LHCN-M2 (cell line): ENCODE measurements around the gene SPANXA2. TPM values are rescaled to one million over a fixed set of nuclear protein-coding genes. Genes with fewer than 3 reads are reported as not detected.
"Not testable (repeated sequence)": the region's sequence is repeated elsewhere in the genome, so short reads cannot be mapped to it uniquely, and the experiment has no call there.

ENCODE experiments used
- DNase-seq: peaks from one replicate; pipeline ENCODE4 v3.0.0-alpha.2; 2012; ENCODE audit warnings: low read depth
- polyA plus RNA-seq: library from polyadenylated mRNA; unstranded; fragments of >200 nt; gene quantifications from one replicate; pipeline ENCODE4 v1.2.1, GENCODE V29; 2012; ENCODE audit warnings: missing spikeins
- total RNA-seq: library from RNA; depleted of rRNA; stranded (reverse); fragments of >200 nt; gene quantifications from 2 replicates; pipeline ENCODE4 v1.2.3, GENCODE V29; 2014; rRNA removed

The SPANXA2 gene, protein sequence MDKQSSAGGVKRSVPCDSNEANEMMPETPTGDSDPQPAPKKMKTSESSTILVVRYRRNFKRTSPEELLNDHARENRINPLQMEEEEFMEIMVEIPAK
- not detected in 2 replicates for total RNA-seq
- polyA plus RNA-seq, result 0.10 TPM

DNA sequence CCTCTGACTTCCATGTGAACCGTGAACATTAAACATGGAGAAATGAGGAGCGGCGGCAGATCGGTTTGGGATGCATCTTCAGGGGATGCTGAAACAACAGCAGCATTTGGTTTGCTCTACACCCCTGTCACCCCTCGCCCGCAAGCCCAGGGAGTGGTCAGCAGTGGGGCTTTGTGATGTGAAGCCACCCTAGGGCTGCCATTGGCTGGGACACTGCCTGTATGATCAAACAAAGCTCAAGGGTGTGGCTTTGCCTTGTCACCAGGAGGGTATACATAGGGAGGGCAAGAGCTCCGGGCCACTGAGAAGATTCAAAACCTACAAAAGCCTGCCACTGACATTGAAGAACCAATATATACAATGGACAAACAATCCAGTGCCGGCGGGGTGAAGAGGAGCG is at the start of gene SPANXA2:
Gene SPANXA2 (plus strand): TSS at position 301 of the 400 bp plus-strand sequence. CDS start 60 bp downstream, at position 361.
- DNase-seq, result not testable (repeated sequence)

DNA sequence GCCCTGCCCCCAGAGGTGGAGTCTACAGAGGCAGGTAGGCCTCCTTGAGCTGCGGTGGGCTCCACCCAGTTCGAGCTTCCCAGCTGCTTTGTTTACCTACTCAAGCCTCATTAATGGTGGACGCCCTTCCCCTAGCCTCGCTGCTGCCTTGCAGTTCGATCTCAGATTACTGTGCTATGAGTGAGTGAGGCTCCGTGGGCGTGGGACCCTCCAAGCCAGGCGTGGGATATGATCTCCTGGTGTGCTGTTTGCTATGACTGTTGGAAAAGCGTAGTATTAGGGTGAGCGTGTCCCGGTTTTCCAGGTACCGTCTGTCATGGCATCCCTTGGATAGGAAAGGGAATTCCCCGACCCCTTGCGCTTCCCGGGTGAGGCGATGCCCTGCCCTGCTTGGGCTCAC is 47.0 kb upstream of the SPANXA2 start:
- DNase-seq, result not testable (repeated sequence)

DNA sequence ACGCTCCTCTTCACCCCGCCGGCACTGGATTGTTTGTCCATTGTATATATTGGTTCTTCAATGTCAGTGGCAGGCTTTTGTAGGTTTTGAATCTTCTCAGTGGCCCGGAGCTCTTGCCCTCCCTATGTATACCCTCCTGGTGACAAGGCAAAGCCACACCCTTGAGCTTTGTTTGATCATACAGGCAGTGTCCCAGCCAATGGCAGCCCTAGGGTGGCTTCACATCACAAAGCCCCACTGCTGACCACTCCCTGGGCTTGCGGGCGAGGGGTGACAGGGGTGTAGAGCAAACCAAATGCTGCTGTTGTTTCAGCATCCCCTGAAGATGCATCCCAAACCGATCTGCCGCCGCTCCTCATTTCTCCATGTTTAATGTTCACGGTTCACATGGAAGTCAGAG is 4.9 kb upstream of the SPANXA2 start, which contains the start of gene SPANXA1:
Gene SPANXA1 (minus strand): TSS at position 101 of the 400 bp plus-strand sequence. CDS start 60 bp downstream, at position 41.
- not testable (repeated sequence) for DNase-seq

DNA sequence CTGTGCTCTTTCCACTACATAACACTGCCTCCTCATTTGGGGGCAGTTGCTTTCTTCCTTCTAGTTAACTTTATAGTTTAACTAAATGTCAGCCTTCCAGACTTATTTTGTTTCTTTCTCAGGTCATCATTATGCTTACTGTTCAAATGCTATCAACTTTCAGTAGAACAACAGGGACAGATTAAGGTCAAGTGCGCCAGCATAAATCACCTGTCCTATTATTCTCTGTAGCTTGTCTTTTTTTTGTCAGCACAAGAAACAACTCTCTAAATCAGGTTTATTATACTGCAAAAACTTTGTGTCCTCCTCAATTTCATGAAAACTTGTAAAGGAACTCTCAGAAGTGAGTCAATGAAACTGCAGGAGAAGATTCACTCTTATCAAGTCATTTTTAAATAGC is 19.6 kb downstream of the SPANXA2 start:
- DNase-seq, result no peak

DNA sequence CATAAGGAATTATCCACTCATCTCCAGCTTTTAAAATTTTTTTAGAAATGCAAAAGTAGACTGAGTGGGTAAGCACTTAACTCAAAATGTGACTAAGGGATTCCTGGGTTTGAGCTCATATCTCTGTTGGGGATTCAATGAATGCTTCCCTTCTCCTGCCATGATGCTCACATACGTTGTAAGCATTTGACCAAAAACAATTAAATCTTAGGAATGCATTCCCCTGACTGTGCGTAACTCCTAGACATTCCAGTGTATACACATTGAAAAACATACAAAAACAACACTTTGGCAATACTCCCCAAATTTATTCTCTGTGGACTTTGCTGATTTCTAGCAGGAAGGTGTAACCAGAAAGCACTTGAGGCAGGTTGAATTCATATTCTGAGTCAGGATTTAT is 29.8 kb downstream of the SPANXA2 start:
- DNase-seq, result no peak

DNA sequence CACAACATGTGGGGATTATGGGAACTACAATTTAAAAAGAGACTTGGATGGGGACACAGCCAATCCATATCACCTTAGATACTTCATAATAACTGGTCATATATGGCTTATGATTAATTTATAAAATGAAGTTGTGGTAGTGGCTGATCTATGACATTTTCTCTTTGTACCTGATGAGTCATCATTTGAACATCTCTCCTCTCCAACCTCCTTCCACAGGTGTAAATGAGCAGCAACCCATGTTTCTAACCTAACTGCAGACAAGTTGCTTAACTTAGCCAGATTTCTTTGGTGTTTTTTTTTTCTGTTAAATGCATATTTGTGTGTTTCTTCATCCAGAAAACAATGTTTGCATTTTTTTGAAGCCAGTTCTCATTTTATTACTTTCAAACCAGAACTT is 42.6 kb downstream of the SPANXA2 start:
- DNase-seq, result no peak

DNA sequence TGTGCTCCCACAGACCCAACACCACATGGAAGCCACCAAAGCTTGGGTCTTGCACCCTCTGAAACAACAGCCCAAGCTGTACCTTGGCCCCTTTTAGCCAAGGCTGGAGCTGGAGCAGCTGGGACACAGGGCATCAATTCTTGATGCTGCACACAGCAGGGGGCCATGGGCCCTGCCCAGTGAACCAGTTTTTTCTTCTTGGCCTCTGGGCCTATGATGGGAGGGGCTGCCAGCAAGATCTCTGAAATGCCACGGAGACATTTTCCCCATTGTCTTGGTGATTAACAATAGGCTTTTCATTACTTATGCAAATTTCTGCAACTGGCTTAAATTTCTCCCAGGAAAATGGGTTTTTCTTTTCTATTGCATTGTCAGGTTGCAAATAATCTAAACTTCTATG is 49.0 kb downstream of the SPANXA2 start:
- DNase-seq, result no peak

Other genes with a start within 250 kb of the SPANXA2 start
- gene SPANXA1, start 5.0 kb upstream of the SPANXA2 start, total RNA-seq, result not detected in 2 replicates
- not detected in 2 replicates for gene SPANXD, start 109.0 kb downstream of the SPANXA2 start, total RNA-seq
- 0.23 TPM in 1 of 2 replicates, not detected in the other for gene MAGEC3, start 248.6 kb downstream of the SPANXA2 start, total RNA-seq